ENCODE measurements around the gene P2RX6. TPM values are rescaled to one million over a fixed set of nuclear protein-coding genes. Genes with fewer than 3 reads are reported as not detected.

The P2RX6 gene
- total and polyA plus RNA-seq, 9 of the 15 experiments (the other 6 are each of a cell fraction or from before 2014, with no cell fraction given): 0.01 to 3.9 (median 1.5) TPM; not detected in 1

- TF ChIP-seq HMGXB4 (CRISPR knock-in tag; IDR thresholded peaks at IDR 0.05) (peak; percentile 54; the same call in 1 of the 2 replicates), XRCC5 (IDR thresholded peaks at IDR 0.05; ENCODE audit: low read depth, low read length) (0 out of 2 replicates have a peak, but pooled peaks have one; percentile 74), SETDB1 (IDR thresholded peaks at IDR 0.05; ENCODE audit: low read length) (peak; percentile 47), DNMT1 (IDR thresholded peaks at IDR 0.05) (no peak), STAT5B (CRISPR knock-in tag; IDR thresholded peaks at IDR 0.05) (no peak), HDGF (IDR thresholded peaks at IDR 0.05) (no peak), ZNF324 (CRISPR knock-in tag; IDR thresholded peaks at IDR 0.05) (no peak), ARNT (IDR thresholded peaks at IDR 0.05) (no peak), ZNF121 (CRISPR knock-in tag; conservative IDR thresholded peaks at IDR 0.05) (no peak), ETV1 (tag; conservative IDR thresholded peaks at IDR 0.05; ENCODE audit: low read depth) (no peak), ILF3 (IDR thresholded peaks at IDR 0.05; ENCODE audit: borderline replicate concordance) (no peak), RUNX1 (IDR thresholded peaks at IDR 0.05; ENCODE audit: low read depth) (no peak), RAD21 (CRISPR knock-in tag; conservative IDR thresholded peaks at IDR 0.05 in 1 of 2, IDR thresholded peaks at IDR 0.05 in 1 of 2) (peak; percentile 8 to 49; a peak in 2 of 4 replicates), PHTF2 (CRISPR knock-in tag; IDR thresholded peaks at IDR 0.05) (no peak), HNRNPUL1 (IDR thresholded peaks at IDR 0.05; ENCODE audit: low read length) (peak; percentile 43; the same call in 1 of the 2 replicates), POLR2A (conservative IDR thresholded peaks at IDR 0.05) (no peak)
- TF ChIP-seq, protein P1, sequence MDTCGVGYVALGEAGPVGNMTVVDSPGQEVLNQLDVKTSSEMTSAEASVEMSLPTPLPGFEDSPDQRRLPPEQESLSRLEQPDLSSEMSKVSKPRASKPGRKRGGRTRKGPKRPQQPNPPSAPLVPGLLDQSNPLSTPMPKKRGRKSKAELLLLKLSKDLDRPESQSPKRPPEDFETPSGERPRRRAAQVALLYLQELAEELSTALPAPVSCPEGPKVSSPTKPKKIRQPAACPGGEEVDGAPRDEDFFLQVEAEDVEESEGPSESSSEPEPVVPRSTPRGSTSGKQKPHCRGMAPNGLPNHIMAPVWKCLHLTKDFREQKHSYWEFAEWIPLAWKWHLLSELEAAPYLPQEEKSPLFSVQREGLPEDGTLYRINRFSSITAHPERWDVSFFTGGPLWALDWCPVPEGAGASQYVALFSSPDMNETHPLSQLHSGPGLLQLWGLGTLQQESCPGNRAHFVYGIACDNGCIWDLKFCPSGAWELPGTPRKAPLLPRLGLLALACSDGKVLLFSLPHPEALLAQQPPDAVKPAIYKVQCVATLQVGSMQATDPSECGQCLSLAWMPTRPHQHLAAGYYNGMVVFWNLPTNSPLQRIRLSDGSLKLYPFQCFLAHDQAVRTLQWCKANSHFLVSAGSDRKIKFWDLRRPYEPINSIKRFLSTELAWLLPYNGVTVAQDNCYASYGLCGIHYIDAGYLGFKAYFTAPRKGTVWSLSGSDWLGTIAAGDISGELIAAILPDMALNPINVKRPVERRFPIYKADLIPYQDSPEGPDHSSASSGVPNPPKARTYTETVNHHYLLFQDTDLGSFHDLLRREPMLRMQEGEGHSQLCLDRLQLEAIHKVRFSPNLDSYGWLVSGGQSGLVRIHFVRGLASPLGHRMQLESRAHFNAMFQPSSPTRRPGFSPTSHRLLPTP (IDR thresholded peaks at IDR 0.05; ENCODE audit: borderline replicate concordance, extremely low read depth, insufficient read length): no peak
- TF ChIP-seq, protein P2, sequence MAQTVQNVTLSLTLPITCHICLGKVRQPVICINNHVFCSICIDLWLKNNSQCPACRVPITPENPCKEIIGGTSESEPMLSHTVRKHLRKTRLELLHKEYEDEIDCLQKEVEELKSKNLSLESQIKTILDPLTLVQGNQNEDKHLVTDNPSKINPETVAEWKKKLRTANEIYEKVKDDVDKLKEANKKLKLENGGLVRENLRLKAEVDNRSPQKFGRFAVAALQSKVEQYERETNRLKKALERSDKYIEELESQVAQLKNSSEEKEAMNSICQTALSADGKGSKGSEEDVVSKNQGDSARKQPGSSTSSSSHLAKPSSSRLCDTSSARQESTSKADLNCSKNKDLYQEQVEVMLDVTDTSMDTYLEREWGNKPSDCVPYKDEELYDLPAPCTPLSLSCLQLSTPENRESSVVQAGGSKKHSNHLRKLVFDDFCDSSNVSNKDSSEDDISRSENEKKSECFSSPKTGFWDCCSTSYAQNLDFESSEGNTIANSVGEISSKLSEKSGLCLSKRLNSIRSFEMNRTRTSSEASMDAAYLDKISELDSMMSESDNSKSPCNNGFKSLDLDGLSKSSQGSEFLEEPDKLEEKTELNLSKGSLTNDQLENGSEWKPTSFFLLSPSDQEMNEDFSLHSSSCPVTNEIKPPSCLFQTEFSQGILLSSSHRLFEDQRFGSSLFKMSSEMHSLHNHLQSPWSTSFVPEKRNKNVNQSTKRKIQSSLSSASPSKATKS (CRISPR knock-in tag; IDR thresholded peaks at IDR 0.05): no peak
- TF ChIP-seq, protein P3, sequence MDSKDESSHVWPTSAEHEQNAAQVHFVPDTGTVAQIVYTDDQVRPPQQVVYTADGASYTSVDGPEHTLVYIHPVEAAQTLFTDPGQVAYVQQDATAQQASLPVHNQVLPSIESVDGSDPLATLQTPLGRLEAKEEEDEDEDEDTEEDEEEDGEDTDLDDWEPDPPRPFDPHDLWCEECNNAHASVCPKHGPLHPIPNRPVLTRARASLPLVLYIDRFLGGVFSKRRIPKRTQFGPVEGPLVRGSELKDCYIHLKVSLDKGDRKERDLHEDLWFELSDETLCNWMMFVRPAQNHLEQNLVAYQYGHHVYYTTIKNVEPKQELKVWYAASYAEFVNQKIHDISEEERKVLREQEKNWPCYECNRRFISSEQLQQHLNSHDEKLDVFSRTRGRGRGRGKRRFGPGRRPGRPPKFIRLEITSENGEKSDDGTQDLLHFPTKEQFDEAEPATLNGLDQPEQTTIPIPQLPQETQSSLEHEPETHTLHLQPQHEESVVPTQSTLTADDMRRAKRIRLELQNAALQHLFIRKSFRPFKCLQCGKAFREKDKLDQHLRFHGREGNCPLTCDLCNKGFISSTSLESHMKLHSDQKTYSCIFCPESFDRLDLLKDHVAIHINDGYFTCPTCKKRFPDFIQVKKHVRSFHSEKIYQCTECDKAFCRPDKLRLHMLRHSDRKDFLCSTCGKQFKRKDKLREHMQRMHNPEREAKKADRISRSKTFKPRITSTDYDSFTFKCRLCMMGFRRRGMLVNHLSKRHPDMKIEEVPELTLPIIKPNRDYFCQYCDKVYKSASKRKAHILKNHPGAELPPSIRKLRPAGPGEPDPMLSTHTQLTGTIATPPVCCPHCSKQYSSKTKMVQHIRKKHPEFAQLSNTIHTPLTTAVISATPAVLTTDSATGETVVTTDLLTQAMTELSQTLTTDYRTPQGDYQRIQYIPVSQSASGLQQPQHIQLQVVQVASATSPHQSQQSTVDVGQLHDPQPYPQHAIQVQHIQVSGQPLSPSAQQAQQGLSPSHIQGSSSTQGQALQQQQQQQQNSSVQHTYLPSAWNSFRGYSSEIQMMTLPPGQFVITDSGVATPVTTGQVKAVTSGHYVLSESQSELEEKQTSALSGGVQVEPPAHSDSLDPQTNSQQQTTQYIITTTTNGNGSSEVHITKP (IDR thresholded peaks at IDR 0.05; ENCODE audit: partially characterized antibody): no peak
These were observed 53.8 kb downstream of the P2RX6 start (continued) for GRCh38 chr22:21068681-21069276.

Measured in K562 (cell line).